HK-2 (cell line): ENCODE results near the gene PLD5.
"Not testable (repeated sequence)": the region's sequence is repeated elsewhere in the genome, so short reads cannot be mapped to it uniquely, and the experiment has no call there.

Source experiments
- DNase-seq: peaks from one replicate; pipeline ENCODE4 v3.0.0-alpha.2; 2018; ENCODE audit not compliant: unreplicated experiment

The PLD5 gene

DNA sequence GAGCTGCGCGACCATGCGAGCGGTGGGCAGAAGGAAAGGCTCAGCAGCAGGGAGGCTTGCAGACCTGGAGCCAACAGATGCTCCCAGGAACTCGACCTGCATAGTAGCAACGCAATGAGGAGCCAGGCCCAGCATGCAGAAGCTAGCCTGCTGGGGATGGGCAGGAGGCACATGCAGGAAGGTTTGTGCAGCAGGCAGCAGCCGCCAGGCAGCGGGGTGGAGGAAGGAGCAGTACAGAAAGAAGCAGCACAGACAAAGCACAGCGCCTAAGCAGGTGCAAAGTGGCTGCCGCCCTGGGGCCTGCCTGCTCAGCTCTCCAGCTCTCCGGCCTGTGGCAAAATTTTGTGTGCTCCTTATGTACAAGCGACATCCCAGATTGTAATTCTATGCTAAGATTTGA, 312.1 kb downstream of the PLD5 start:
- no peak for DNase-seq

DNA sequence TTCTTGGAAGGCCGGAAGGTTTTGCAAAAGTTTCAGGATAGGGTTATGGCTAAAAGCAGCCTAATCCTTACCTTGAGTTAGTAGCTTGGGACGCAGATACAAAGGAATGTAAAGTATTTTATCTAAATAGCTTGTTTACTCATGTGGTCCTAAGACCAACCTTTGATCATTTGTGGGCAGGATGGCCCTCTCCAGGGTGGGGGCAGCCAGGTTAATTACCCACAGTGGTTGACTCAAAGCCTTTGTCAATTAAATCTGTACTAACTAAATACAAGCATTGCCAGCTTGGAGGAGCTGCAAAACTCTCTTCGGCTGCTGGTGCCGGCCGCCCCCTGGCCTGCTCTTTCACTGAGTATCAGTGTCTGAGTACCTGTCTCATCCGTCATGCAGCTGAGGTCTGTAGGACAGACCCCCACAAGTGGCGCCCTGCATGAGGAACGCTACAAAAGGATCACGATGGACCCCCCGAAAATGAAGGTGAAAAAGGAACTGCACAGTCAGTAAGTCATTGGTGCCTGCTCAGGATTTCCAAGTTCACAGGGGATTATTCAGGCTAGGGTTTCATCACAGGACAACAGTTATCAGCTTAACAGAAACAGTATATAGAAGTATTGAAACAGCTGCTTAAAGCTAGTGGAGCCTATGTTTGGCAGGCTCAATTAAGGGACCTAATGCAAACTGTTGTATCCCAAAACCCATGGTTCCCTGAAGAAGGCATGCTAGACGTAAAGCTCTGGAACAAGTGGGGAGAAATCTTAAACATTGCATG, 313.1 kb downstream of the PLD5 start:
- DNase-seq: no peak

DNA sequence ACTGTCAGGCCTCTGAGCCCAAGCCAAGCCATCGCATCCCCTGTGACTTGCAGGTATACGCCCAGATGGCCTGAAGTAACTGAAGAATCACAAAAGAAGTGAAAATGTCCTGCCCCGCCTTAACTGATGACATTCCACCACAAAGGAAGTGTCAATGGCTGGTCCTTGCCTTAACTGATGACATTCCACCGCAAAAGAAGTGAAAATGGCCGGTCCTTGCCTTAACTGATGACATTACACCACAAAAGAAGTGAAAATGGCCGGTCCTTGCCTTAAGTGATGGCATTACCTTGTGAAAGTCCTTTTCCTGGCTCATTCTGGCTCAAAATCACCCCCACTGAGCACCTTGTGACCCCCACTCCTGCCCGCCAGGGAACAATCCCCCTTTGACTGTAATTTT, 314.2 kb downstream of the PLD5 start:
- not testable (repeated sequence) for DNase-seq

DNA sequence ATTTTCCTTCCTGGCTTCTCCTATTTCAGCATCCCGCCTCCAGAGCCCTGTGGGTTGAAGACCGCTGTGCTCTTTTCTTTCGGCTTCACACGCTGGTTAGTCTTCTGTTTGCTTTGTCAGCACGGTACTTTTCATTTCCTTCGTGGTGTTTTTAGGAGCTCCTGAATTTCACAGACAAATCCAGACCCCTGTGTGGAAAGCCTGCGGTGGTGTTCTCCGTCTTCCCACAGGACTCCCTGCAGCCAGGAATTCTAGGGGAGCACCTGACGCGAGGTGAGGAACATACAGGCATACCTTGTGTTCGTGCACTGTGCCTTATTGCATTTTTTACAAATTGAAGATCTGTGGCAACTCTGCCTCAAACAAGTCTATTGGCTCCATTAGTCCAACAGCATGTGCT, 315.4 kb downstream of the PLD5 start:
- no peak for DNase-seq

DNA sequence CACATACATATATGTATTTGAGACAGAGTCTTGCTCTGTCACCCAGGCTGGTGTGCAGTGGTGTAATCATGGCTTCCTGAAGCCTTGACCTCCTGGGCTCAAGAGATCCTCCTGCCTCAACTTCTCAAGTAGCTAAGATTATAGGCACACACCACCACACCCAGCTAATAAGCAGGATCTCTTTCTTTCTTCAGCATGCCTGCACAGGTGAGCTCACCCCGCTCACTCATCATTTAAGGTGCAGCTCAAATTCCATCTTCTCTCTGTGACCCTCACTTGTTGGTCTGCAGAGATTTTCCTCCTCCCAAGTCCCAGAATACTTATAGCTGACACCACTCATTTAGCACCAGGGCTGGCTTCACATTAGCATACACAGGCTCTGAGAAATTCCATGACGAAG, 316.5 kb downstream of the PLD5 start:
- DNase-seq: no peak

DNA sequence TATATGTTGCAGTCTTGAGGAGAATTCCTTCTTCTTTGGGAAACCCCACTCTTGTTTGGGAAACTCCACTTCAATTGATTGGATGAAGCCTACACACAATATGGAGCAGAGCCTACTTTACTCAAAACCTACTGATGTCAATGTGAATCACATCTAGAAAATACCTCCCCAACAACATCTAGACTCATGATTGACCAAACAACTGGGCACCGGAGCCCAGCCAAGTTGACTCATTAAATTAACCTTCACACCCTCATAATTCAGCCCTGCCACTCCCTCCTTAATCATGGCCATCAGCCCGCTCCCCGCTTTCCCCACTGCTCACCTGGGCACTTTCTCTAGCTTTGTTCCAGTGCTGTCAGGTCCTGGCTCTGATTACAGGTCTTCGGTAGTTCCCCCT, 317.5 kb downstream of the PLD5 start:
- DNase-seq: no peak

DNA sequence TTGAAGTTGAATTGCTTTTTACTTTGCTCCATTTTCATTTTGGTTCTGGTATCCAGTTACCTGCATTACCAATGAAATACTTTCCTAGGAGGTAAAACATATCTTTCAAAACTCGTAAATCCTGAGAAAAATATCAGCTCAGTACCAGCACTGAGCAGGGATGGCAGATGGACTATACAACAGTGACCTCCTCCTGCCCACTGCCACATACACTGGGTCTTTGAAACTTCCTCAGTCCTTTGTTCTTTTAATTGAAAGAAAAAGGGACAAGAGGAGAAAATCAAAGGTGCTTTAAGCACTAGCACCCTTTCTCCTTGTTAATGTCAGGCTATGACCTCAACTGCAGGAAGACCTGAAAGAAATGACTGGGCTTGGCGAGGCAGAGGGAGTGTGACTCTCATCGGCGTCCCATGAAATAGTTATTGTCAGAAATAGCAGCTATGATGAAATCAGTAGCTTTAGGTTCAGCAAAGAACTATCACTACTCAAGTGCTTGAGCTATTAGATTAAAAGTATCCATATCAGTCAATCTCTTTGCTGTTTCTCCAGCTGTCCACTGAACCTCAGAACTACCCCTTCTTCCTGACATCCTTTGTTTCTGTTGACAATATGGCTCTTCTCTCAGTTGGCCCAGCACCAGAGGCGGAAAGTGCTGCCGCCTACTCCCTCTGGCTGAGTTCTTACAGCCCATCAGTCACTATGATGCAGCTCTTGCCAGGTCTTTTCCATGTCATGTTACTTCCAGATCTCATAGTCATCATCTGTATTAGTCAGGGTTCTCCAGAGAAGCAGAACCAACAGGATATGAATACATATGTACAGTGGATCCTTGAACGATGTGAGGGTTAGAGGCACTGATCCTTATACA, 318.6 kb downstream of the PLD5 start:
- DNase-seq: no peak

DNA sequence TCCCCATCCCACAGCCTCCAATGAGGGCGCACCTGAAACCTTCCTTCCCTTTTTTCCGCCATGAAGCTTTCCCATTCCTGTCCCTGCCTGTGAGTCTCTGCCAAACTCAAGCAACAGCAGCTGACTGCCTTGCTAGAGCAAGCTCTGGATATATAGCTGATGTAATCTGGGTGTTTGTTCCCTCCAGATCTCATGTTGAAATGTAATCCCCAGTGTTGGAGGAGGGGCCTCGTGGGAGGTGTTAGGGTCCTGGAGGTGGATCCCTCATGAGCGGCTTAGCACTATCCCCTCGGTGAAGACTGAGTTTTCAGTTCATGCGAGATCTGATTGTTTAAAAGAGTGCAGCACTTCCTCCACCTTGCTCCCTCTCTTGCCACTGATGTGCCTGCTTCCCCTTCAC, 321.2 kb downstream of the PLD5 start:
- DNase-seq: no peak

DNA sequence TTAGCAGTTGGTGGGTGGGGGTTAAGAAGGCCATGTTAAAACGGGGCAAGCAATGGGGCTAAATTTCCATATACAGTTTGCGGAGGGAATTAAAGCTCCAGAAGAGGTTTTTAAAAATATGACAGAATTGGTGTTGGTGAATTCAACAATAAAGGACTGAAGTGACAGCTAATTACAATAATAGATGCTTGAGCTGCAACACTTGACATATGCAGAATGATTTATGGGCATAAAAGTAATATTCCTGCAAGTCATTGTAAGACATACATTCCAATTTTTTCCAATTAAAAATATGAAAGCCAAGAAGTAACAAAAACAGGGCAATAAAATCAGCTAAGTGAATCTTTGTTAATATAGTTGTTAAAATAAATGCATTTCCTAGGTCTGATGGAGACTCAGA, 323.4 kb downstream of the PLD5 start:
- DNase-seq: no peak

DNA sequence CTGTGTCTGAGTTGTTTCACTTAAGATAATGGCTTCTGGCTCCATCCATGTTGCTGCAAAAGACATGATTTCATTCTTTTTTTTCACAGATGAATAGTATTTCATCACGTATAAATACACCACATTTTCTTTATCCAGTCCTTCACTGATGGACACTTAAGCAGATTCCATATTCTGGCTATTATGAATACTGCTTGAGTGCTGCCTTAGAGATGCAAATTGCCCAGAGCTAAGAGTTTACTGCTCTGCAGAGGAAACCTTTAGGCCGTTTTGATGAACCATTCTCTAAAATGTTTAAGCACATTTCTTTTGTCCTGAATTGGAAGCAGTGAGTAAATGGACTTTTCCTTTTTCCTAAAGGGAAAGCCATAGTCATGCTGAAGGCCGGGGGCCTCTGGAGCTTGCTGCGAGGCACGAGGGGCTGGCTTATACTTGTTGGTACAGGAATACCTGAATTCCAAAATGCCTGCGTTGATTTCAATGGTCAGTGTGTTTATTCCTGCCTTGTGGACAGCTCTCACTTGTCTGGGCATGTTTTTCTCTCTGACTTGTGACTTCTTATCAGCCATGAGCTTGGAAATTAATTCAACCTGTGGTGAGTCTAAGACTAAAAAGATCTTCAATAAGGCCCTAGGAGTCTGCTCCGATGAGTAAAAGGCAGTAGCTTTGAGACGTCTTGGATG, 324.6 kb downstream of the PLD5 start:
- DNase-seq: no peak

DNA sequence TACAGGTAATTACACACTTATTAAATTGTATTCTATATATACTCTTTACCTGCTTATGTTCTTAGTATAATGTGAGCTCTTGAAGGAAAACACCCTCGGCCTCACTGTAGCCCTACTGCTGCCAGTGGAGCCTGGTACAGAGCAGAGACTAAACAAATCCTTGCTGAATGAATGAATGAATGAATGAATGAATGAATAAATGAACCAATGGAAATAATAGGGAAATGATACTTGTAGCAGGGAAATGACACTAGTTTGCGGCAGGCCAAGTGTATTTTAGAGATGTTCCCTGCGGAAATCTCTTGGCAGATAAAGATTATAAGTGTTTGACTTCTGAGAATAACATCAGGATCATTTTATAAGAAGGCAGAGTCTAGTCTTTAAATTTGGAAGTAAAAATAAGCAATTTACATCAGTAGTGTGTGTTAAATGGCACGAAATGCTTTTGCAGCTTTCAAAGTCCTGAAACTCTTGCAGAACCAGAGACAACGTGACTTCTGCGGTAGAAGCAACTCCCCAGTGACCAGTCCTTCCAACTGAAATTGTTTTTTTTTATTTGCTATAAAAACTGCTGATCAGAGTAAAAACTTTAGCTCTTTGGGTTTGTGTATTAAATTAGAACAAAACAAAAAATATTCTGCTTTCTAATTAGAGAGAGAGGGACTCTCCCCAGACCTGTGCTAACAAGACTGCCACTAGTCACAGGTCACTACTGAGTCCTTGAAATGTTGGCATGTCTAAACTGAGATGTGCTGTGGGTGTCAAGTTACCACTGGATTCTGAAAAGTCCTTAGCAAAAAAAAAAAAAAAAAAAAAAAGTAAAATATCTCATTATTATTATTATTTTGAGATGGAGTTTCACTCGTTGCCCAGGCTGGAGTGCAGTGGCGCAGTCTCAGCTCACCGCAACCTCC, 326.3 kb downstream of the PLD5 start:
- no peak for DNase-seq

DNA sequence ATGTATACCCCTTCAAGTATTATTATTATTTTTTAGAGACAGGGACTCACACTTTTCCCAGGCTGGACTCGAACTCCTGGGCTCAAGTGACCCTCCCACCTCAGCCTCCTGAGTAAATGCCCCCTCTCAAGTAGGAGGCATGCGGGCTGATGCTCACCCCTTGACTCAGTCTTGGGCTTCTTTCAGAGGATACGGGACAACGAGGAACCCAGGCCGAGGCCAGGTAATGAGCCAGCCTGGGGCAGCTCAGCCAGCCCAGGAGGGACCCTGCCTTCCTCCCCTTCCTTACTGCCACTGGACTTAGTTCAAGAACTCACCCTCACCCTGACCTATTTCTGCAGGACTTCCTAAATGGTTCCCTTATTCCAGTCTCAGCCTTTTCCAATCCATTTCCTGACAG, 327.6 kb downstream of the PLD5 start:
- no peak for DNase-seq

DNA sequence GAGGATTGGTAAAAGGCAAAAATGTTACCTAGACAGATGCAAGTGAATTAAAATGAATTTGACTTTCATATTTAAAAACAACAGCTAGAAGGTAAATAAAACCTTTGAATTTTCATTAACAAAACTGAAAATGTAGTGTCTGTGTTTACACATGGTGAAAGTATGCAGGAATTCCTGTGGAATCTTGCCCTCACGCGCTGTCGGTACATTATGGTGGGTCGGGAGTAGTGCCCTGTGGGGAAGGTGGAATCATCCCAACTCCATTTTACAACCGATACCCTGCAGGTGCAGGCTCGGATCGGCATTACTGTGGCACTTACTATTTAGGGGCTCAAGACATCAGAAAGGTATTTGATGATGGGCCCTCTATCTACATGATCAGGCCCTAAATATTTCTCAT, 328.4 kb downstream of the PLD5 start:
- no peak for DNase-seq

DNA sequence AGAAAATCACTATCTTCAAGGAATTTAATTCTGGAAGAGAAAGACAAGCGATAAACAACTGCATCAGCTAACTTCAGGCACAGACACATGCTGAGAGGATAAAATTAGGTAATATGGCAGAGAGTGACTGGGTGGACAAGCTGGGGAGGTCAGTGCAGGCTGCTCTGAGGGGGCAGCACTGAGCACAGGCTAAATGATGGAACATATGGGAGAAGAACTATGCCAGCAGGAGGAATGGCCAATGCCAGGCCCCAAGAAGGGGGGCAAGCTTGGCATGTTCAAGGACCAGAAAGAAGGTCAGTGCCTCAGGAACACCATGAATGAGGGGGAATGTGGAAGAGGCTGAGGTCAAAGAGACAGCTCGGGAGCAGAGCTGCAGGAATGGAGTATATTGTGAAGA, 334.9 kb downstream of the PLD5 start:
- DNase-seq: no peak

DNA sequence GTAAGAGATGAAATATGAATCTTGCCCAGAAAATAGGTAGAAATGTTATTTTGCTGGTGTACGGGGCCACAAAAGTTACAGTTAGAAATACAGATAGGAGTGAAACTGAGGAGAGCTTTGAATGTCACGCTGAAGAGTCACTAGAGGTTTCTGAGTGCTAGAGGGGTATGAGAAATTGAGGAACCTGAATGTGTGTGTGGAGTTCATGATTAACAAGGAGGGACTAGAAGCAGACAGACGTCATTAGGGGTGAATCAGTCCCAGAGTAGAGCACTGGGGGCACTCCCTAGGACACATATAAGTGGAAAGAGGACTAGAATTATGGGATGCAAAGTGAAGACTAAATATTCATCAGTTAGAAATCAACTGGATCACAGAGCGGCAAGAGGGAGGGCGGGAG, 336.7 kb downstream of the PLD5 start:
- DNase-seq: no peak

DNA sequence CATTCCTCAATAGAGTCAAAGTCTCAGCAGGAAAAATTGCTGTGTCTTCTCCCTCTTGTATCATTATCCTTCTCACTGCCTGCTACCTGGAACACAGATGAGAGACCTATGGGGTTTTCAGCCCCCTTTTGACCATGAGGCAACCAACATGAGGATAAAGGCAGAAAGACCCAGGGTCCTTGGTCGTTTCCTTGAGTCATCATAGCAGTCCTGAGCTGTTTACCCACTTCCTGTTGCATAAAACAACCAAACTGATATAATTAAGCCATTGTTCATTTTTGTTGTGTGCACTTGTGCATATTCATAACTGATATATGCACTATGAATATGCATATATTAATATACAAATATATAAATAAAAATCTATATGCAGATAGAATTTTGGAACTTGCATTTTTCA, 337.3 kb downstream of the PLD5 start:
- DNase-seq: no peak

DNA sequence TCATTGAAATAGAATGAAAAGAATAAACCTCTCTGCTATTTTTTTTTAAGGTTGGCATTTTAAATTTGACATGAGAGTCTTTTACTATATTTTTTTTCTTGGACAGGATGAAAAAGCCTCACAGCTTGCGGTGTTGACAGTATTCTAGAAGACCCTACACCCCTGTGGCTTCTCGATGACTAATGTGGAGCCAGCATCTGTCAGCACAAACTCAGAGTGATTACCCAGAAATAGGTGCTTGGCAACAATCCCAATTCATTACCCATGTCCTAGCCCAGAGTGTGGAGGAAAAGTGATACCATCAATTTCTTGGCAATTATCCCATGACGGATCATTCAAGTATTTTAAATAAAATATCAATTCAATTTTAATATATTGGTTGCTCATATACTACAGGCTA, 338.8 kb downstream of the PLD5 start:
- no peak for DNase-seq

DNA sequence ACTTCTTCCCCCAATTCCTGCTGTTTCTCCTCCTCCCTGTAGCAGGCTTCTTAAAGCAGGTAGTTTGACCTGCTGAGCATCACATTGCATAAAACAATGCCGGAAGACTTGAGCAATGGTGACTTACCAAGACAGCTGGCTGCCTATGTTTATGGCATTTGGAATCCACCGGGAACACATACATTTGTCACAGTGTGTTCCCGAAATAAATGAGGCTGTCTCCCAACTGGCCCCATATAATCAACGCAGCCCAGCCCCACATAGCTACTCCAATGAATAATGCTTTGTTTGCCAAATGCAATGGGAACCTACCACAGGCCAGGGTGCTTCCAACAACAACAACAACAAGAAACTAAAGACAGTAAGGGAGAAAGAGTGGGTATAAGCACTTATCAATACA, 339.5 kb downstream of the PLD5 start:
- DNase-seq: no peak

DNA sequence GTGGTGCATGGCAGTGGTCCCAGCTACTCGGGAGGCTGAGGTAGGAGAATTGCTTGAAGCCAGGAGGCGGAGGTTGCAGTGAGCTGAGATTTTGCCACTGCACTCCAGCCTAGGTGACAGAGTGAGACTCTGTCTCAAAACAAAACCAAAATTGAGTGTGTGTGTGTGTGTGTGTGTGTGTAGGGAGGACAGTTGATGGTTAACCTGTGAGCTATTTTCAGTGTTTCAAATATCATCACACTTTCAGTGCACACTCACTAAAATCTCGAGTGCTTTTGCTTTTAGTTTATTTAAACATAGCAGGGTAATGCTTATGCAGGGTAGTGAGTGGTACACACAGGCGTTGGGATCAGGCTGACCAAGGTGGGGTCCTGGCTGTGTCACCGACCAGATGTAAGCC, 344.7 kb downstream of the PLD5 start:
- not testable (repeated sequence) for DNase-seq

DNA sequence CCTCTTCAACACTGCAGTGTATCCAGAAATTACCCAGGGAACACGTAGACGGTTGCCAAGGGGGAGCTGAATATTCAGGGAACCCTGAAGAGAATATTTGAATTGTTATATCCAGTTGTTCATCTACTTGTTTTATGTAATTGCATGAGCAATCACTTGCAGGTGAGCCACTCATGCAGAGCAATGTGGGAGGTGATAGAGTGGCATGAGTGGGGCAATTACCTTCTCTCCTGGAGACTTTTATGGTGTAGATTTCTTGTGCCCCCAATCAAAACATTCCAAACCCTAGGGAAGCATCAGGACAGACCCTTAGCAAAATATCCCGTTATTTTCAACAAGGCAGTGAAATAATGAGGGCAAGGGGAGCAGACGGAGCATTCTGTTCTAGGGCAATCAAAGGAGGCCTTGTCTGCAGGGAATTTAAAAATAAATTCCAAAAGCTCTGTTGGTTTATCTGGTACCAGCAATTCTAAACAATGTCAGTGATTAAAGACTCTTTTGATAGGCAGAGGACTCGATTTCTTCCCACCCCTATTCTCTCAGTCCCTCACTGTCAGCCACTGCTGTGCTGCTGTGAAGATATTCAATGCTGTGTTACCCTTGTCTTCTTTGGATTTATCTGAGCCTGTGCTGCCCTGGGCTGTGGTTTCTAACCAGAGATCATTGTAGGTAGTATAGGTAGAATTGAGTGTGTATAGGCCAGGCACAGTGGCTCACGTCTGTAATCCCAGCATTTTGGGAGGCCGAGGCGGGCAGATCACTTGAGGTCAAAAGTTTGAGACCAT, 345.4 kb downstream of the PLD5 start:
- DNase-seq: no peak

DNA sequence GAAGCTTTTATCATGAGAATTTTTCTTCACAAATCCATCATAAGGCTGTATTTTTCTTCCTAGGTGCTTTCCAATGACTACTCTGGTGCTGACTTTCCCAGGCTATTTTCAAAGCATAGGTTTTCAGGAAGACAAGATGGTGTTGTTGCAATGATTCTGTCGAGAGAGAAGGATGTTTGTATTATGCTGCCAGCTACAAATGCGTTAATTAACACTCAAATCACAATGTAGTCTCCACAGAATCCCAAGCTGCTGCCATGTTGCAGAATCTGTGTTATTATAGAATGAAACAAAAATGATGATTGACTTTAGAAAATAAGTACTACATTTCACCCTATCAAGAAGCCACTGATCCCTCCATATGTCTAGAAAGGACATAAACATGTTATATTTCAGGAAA, 346.1 kb downstream of the PLD5 start:
- DNase-seq: no peak
